RPMI8226 (cell line): Measurements from ENCODE around the gene FAM107B.
A peak's percentile ranks its signal among the peaks of the same experiment; 100 is the strongest.

Source experiments
- DNase-seq: peaks from one replicate; pipeline ENCODE4 v3.0.0-alpha.2; 2015

FAM107B gene

DNA sequence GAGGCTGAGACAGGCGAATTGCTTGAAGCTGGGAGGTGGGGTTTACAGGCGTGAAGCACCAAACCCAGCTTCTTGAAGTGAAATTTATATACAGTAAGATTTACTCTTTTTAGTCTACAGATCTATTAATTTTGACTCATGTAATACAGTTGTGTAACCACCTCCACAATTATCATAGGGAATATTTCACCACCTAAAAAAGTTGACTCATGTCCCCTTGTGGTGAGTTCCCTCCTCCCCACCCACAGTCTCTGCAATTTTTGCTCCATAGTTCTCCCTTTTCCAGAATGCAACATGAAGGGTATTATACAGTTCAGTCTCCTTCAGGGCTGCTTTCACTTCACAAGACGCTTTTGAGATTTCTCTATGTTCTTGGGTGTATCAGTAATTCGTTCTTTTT lies 156.8 kb downstream of the FAM107B start:
- DNase-seq, result no peak

DNA sequence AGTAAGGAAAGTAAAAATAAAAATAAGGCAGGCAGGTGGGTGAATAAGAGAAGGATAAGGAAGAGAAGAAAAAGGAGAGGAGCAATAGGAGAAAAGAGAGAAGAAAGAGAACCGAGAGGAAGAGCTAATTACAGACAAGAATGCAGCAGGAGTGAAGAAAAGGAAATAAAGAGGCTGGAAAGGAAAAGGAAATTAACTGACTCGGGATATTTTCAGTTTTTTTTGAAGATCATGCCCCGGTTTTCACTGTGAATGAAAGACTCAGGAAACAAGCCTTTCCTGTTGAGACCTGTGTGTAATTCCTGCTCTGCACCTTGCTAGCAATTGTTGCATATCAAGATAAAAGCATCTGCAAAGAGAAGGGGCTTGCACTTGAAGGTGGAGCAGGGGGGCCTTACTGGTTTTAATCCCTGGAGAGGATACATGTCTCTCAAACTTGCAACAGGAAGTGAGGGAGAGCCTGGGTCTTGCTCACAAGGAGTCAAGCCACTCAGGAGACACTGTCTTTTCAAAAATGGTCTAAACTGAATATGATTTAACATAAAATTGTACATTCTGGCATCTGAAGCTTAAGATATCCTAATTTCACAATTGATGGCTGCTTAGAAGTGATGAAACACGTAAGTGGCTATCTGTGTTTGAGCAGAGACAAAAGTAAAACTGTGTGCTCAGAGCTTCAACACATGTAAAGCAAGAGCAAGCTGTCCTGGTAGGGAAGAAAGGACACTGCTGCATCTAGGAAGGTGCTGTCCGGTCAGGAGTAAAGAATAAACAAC lies 157.6 kb downstream of the FAM107B start:
- no peak for DNase-seq

DNA sequence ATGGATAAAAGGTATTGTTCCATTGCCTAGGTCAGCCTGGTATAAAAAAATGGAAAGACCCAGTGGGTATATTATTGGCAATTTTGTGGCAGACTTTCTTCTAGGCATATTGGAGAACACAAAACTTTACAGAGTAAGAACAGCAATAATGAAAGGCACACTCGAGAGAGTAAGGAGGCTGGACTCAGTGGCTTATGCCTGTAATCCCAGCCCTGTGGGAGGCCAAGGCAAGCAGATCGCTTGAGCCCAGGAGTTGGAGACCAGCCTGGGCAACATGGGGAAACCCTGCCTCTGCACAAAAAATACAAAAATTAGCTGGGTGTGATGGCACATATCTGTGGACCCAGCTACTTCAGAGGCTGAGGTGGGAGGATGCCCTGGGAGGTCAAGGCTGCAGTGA lies 158.2 kb downstream of the FAM107B start:
- no peak for DNase-seq

DNA sequence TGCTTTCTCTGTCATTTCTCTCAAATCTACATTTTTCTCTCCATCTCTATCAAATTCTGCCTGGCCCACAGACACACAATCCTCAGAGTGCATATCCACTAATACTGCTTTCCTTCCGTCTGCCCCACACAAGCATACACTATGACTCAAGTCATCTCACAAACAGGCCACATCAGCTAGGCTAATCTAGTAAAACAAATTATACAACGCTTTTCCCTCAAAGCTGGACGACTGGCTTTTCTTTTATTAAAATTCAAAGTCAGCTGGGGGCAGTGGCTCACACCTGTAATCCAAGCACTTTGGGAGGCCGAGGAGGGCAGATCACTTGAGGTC lies 161.1 kb downstream of the FAM107B start:
- DNase-seq, result no peak

DNA sequence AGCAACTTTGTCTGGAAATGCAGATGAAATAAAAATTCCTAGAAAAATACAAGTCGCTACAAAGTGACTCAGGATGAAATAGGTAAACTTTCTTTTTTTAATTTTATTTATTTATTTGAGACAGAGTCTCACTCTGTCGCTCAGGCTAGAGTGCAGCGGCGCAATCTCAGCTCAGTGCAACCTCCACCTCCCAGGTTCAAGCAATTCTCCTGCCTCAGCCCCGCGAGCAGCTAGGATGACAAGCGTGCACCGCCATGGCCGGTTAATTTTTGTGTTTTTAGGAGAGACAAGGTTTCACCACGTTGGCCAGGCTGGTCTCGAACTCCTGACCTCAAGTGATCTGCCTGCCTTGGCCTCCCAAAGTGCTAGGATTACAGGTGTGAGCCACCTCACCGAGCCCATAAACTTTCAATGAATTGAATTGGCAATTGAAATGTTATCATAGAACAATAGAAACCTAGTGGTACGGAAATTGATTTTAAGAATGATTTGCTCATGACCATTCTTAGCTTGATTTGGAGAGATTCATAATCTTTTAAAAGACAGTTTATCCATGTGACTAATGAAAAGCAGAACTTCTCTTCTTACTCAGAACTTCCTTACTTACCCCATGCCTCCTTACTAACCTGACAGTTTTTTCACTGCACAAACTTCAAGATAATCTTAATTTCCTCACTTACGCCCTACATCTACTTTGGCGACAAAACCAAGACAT lies 161.7 kb downstream of the FAM107B start:
- DNase-seq, result no peak

DNA sequence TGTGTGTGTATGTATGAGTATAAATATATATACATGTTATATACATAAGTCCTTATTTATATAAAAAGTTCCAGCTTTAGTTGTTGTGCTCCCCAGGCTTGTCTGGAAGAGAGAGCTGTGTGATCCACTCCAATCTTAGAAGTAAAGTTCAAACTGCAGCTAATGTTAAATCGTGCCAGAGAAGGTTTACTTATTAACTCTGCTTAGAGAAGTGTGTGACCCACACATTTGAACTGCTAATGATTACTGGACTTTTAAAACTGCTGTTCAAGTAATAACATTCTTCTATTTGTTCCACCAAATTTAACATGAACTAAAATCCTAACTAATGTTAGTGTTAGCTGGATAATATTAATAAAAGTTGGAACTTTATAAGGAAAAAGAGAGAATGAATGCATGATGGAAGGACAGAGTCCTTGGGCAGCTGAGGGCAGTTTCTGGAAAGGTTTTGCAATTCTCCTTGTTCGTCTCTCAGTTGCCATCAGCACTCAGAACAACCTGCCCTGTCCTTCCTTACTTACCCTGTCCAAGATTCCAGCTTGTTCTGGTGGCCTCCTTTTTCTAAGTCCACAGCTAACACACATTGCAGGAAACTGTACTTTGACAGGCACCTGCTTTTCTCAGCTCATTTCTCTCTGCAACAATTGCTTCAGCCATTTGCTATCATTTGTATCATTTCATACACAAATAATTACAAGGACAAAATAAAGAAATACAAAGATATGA lies 162.6 kb downstream of the FAM107B start:
- DNase-seq, result no peak

DNA sequence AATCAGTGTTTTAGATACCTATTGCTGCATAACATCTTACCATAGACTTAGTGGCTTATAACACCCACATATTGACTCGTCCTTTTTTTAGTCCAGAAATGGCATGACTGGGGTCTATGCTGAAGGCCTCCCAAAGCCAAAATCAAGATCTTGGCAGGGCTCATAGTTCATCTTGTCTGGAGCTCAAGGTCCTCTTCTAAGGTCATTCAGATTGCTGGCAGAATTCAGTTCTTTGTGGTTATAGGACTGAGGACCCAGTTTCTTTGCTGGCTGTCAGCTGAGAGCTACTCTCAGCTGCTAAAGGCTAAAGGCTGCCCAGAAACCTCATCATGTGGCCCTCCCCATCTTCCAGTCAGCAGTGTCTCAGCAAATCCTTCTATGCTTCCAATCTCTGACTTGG lies 165.5 kb downstream of the FAM107B start:
- no peak for DNase-seq

DNA sequence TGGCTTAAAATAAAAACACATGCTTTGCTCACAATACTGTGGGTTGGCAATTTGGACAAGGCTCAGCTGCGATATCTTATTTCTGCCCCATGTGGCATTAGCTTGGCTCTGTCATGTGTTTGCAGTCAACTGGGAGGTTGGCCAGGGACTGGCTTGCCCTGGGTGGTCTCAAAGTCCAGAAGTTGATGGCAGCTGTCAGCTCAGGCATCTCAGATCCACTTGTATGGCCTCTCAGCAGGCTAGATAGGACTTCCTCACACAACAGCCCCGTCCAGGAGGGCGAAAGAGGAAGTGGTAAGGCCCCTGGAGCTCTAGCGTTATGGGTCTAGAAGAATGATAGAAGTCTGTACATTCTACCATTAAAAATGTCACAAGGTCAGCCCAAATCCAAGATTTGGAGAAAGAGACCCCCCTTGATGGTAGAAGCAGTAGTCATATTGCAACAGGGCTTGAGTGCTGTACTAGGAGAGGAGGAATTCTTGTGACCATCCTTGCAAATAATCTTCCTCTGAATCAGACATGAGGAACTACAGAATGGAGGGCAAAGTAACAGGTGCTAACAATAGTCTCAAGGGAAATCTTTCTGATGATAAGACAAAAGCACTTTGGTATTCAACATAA lies 166.2 kb downstream of the FAM107B start:
- peak; percentile 79 for DNase-seq

DNA sequence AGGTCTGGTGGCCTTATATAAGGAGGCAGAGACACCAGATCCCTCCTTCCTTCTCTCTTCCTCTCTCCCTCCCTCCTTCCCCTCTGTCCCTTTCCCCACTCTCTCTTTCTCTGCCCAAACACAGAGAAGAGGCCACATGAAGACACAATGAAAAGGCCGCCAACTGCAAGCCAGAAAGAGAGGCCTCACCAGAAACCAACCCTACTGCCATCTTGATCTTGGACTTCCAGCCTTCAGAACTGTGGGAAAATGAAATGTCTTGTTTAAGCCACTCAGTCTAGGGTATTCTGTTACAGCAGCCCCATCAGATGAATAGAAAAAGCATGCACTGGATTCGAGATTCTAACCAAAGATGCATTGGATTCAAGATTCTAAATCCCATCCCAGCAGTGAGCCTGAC lies 168.1 kb downstream of the FAM107B start:
- no peak for DNase-seq

DNA sequence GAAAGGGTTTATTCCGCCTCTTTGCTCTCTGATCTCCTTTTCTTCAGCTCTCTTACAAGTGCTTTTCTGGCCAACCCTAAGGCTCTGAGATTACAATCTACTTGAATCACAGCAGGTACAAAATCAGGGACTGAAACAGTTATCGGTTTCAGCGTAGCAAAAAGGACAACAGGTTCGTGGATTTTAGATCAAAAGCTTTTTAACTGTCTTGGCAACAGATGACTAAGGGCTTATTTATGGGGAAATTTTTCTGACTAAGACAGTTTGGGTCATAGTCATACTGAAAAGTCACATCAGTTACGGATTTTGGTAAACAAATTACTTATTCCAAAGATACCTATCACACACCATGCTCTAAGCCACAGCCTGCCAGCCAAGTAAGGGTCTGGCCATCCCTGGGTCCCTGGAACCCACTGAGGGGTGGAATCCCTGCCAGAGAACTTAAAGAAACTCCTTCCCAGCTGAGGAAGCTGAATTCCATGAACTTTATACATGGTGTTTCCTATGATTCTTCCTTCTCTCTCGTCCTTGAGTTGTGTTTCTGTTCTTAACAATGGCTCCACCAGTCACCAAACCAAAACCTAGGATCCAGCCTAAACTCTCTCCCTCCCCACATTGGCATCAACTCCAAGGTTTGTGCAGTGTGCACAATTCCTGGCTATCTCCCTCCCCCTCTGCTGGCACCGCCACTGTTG lies 169.3 kb downstream of the FAM107B start:
- no peak for DNase-seq

DNA sequence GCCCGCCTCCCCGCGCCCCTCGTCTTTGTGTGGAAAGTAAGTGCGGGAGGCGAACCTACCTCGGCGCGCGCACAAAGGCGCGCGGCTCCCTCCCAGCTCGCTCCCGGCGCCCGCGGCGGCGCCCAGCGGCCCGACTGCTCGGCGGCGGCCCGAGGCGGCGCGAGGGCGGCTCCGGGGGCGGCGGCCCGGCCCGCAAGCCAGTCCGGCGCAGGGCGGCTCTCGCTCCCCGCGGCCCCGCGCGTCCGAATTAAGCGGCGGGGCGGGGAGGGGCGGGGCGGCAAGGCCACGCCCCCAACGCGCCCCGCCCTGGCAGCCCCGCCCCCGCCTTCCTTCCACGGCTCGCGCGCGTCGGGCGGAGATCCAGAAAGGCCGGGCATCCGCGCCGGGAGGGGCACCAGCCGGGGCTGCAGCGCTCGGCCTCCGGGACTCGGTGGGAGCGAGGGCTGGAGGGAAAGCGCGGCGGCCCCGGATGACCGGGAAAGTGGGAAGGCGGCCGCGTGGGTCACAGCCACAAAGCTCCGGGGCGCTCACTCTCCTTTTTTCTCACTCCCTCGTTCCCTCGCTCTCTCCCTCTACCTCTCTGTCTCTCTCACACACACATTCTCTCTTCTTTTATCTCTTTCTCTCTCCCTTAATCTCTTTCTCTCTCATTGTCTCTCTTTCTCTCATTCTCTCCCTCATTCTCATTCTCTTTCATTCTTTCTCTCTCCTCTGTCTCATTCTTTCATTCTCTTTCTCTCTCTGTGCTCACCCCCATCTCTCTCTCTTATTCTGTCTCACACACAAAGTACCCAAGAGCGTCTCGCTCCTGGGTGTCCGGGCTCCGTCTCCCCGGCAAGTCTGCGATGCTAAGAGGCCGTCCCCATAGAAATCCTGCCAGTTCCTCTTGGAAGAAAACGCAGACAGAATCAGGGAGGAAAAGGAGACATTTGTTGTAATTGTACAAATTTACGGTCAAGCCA lies 170.2 kb downstream of the FAM107B start:
- DNase-seq, result peak; percentile 88

DNA sequence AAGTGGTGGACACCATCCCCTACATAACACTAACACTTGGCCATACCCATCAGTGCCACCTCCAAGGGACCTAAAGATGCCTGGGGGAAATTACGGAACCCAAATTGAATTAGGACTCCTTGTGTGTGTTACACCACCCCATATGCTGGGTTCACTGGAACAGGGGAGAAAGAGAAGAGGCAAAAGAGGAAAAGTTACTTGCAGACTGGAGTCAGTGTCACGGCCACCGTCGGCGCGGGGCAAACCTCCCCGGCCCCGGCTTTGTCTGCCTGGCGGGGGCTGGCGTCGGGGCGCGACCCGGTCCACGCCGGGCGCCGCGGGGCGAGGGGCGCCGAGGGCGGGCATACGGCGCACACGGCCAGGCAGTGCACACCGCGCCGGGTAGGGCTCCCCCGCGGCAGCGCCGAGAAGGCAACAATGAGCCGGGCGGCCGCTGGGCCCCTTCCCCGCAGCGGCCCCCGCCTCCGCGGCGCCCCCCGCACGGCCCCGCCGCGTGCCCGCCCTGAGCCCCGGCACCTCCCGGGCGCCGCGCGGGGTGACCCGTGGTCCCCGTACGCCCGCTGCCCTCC lies 171.1 kb downstream of the FAM107B start:
- DNase-seq, result peak; percentile 43

DNA sequence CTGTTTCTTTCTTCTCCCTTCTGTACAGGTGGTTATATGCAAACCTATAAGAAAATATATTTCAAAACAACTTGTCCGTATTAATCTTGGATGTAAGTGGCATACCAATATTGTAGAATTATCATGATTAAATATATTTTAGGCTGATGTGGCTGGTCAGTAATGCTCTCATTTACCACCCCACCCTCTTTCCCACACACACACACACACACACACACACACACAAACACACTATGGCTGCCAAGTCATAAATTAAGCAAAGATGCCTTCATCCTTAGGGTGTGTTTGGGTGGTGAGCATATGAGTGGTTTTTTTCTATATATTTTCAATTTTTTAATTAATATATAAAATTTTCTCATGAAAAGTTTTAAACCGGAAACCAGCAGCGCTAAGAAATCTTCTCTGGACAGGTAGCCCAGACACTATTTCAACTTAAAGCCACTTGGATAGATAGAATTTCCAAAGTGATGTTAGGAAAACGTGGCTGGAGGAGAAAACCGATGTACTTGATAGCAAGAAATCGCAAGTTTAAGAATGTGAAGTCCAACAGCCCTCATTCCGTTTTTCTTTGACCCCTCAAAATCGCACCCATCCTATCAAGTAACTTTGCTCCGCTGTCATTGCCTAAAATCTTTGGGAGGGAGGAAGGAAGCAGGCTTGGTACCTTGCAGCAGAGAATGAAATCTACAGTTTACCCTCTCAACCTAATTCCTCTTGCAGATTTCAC lies 171.7 kb downstream of the FAM107B start:
- DNase-seq, result peak; percentile 15

DNA sequence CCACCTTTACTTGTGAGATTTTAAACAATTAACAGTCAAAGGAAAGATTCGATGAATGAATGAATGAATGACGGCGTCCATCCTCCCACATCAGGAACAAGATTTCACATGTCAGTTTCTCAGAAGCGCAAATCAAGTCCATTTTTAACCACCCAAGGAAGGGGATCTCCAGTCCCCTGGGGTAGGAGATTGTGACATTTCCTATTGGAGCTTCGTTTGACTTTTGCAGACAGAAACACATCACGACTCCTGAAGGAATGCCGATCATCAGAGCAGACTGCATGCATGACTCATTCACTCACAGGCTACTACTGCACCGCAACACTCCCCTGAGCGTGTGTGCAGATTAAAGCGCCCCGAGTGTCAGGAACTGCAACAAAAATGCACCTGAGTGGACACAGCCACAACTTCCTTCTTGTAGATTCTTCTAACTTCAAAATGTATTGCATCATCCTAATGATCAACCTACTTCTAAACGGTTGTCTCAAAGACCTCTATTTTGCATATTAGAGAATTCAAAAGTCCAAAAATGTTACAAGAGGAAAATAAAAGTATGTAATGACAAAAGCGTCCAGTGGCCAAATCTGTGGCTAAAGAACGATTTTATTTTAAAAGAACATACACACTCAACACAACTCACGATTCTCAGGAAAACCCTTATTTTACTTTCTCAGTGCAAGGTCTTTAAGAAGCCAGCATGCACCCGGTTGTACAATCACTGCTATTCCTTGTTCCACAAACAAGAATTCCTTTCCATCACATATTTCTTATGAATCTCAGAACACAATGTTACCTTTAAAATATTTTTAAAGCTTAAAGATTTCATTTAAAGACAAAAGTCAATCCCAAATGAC lies 172.6 kb downstream of the FAM107B start:
- peak; percentile 63 for DNase-seq

DNA sequence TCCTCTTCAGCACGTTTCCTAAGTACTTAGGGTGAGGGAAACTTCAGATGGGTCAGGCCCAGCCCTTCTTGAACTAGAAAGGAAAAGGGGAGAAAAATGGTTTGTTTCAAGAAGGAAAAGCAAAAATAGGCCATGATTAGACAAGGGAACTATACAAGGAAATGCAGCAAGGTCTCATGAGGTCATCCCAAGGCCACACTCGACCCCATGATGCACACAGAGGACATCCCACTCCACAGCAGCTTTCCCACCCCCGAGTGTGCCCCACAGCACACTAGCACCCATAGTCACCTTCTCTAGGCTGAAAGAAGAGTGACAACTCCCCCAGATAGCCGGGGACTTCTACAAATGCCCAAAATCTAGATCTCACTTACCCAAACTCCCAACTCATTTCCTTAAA lies 173.4 kb downstream of the FAM107B start:
- DNase-seq, result no peak

DNA sequence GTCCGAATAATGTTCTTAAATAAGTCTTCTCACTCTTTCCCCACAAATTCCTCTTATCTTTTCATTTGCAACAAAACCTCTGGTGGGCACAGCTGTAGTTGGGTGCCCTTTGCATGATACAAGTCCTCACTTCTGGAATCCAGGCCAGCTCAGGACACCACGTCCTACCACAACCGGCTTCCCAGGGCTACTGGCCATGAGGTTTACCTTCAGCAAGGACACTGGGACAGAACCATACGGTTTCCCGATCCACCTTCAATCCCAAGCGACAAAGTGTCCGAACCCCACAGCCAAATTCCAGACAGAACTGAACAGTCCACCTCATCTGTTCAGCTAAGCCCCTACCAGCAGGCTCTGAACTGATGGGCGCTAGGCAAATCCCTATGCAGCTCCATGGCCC lies 174.6 kb downstream of the FAM107B start:
- DNase-seq, result no peak

DNA sequence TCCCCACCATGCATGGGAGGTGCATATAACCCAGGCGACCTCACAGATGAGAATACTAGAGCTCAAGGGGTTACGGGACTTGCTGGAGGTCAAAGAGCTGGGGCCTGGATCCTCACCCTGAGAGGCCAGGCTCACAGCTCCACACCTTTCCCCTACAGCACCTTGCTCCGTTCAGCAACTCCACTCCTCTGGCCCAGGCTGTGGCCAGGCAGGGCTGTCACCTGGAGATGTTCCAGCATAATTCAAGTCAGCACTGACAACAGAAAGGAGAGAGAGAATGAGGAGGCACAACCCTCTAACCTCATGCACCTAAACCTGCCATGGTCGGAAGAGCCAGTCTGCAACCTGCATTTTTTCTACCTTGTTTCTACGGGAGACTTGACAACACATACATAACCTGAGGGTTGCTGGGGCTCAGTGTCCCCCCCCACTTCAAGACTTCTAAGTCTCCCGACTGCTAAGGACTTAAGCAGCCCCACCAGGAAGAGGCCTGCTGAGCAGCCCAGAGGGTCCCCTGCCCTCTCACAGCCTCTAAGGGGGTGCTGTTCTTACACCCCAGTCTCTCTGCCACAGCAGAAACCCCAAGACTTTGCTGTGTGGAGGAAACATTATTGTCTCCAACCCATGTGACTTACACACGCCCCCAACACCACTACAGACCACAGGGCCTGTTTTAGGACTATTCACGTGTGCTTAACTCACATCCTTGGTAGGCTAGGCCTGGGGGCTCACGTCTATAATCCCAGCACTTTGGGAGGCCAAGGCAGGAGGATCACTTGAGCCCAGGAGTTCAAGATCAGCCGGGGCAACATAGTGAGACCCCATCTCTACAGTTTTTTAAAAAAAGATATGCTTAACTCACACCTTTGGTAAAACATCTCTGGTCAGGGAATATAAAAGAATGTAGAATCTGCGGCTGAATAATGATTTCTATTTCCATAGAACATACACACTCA lies 175.6 kb downstream of the FAM107B start:
- DNase-seq, result no peak

DNA sequence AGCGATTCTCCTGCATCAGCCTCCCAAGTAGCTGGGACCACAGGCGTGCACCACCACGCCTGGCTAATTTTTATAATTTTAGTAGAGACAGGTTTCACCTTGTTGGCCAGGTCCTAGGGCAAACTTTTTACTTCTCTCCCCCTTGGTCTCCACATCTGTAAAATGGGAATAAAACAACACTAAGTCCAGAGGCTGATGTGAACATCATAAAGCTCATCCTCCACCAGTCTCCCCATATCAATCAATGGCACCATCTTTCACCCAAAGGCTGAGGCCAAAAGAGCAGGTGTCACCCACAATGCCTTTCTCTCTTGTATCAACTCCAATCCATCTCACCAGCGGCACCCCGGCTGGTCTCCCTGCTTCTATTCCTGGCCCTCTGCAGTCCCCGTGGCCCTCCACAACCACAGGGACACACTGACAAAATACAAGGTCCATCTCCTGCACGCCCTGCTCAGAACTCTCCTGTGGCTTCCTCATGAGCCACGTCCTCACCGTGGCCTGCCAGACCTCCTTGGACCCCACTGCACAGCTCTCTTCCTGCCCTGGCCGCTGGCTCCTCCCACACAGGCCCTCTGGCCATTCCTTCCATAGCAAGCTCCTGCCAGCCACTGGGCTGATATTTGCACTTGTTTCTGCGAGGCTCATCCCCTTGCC lies 179.0 kb downstream of the FAM107B start:
- no peak for DNase-seq
